Transverse colon (tissue), 4 donors: ENCODE results near the gene IKZF3.

ENCODE experiments used
- POLR2A ChIP-seq: fragments of 450-650 bp; IDR thresholded peaks from one replicate; pipeline ENCODE4 v1.6.1; 2016; ENCODE audit warnings: antibody characterized with exemption, mild to moderate bottlenecking, moderate library complexity
- POLR2AphosphoS5 ChIP-seq, 3 donors: sonication (generic); formaldehyde crosslinking; IDR thresholded peaks; one replicate each; pipeline ENCODE4 v1.6.1; 2016; ENCODE audit warnings: antibody characterized with exemption in 3 of 3
- TF ChIP-seq, protein P1 (sequence below), 5 experiments: fragments of 200-600 bp in 3 of 5; fragments of 450-650 bp in 2 of 5; sonication (generic) in 3 of 5; IDR thresholded peaks; 1 replicate in 2 of 5; 2 replicates in 3 of 5; pipeline ENCODE4 v1.5.1; 2016 to 2017; ENCODE audit warnings: antibody characterized with exemption in 5 of 5, inconsistent platforms in 3 of 5, mild to moderate bottlenecking in 2 of 5, moderate library complexity in 1 of 5

DNA sequence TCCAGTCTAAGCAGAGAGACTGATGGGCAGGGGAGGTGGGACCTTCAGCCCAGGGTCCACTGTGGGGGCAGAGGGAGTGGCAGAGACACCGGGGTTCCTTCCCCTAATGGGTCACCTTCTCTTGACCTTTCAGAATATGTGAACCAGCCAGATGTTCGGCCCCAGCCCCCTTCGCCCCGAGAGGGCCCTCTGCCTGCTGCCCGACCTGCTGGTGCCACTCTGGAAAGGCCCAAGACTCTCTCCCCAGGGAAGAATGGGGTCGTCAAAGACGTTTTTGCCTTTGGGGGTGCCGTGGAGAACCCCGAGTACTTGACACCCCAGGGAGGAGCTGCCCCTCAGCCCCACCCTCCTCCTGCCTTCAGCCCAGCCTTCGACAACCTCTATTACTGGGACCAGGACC is 136.6 kb downstream of the IKZF3 start:
- TF ChIP-seq POLR2A (no peak), POLR2AphosphoS5 (IDR thresholded peaks at IDR 0.05) (no peak)
- TF ChIP-seq, protein P1, sequence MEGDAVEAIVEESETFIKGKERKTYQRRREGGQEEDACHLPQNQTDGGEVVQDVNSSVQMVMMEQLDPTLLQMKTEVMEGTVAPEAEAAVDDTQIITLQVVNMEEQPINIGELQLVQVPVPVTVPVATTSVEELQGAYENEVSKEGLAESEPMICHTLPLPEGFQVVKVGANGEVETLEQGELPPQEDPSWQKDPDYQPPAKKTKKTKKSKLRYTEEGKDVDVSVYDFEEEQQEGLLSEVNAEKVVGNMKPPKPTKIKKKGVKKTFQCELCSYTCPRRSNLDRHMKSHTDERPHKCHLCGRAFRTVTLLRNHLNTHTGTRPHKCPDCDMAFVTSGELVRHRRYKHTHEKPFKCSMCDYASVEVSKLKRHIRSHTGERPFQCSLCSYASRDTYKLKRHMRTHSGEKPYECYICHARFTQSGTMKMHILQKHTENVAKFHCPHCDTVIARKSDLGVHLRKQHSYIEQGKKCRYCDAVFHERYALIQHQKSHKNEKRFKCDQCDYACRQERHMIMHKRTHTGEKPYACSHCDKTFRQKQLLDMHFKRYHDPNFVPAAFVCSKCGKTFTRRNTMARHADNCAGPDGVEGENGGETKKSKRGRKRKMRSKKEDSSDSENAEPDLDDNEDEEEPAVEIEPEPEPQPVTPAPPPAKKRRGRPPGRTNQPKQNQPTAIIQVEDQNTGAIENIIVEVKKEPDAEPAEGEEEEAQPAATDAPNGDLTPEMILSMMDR (IDR thresholded peaks at IDR 0.05), result no peak
